Small intestine (tissue), 7 donors: ENCODE data around the gene PROZ. TPM values are rescaled to one million over a fixed set of nuclear protein-coding genes. Genes with fewer than 3 reads are reported as not detected.

Experiments used
- DNase-seq, 2 donors: peaks; one replicate each; pipeline versions ENCODE4 v3.0.0 to v3.0.0-alpha.2; 2013
- FAIRE-seq: peaks from 2 replicates; lab custom pipeline; 2012; peaks lifted over from hg19 to GRCh38; lab: Jason Lieb, UNC
- H3K27ac ChIP-seq, 3 donors: one replicate each; pipeline ENCODE4 v1.5.1; 2013; ENCODE audit warnings: low read length in 2 of 3, mild to moderate bottlenecking in 2 of 3, control low read depth in 1 of 3, inconsistent platforms in 1 of 3, low read depth in 1 of 3, moderate library complexity in 1 of 3
- H3K27me3 ChIP-seq, 3 donors: one replicate each; pipeline ENCODE4 v1.6.1; 2013; ENCODE audit warnings: low read length in 3 of 3, inconsistent platforms in 1 of 3; ENCODE audit not compliant: control insufficient read depth in 3 of 3, insufficient read depth in 3 of 3
- H3K36me3 ChIP-seq, 3 donors: one replicate each; pipeline ENCODE4 v1.6.1; 2013; ENCODE audit warnings: low read length in 3 of 3, inconsistent platforms in 1 of 3, low read depth in 1 of 3, mild to moderate bottlenecking in 1 of 3, moderate library complexity in 1 of 3; ENCODE audit not compliant: control insufficient read depth in 3 of 3, insufficient read depth in 2 of 3
- H3K4me1 ChIP-seq, 3 donors: one replicate each; pipeline ENCODE4 v1.6.1; 2013; ENCODE audit warnings: low read length in 2 of 3, inconsistent platforms in 1 of 3, low read depth in 1 of 3, mild to moderate bottlenecking in 1 of 3, moderate library complexity in 1 of 3; ENCODE audit not compliant: control insufficient read depth in 3 of 3, insufficient read depth in 2 of 3
- H3K4me3 ChIP-seq, 3 donors: one replicate each; pipeline ENCODE4 v1.5.1; 2013; ENCODE audit warnings: low read length in 3 of 3, control low read depth in 1 of 3, inconsistent platforms in 1 of 3, low read depth in 1 of 3, mild to moderate bottlenecking in 1 of 3, moderate library complexity in 1 of 3
- H3K9me3 ChIP-seq, 2 donors: one replicate each; pipeline ENCODE4 v1.6.1; 2013; ENCODE audit warnings: low read depth in 1 of 2, low read length in 1 of 2; ENCODE audit not compliant: control insufficient read depth in 2 of 2, insufficient read depth in 1 of 2
- WGBS, 3 donors: extraction: QIAGEN DNeasy Blood & Tissue Kit; methylation state at CpG; one replicate each; pipeline ENCODE4 v1.1.7; 2013; 5-methylcytosine and 5-hydroxymethylcytosine counted together
- polyA plus RNA-seq, 4 donors: library from polyadenylated mRNA; stranded (reverse) in 3 of 4; unstranded in 1 of 4; fragments of 200-250 nt in 3 of 4; fragments of 120-200 nt in 1 of 4; gene quantifications; one replicate each; pipeline versions ENCODE4 v1.2.1 to v1.2.3, GENCODE V29; 2013
- donor health status: healthy with polysubstance abuse.
- donor health status: control.
- donor health status: control.
- donor health status: Bipolar disorder and iron deficiency.
- donor health status: healthy.

The PROZ gene
- polyA plus RNA-seq, 4 donors = 0.84 TPM; not detected in 3

DNA sequence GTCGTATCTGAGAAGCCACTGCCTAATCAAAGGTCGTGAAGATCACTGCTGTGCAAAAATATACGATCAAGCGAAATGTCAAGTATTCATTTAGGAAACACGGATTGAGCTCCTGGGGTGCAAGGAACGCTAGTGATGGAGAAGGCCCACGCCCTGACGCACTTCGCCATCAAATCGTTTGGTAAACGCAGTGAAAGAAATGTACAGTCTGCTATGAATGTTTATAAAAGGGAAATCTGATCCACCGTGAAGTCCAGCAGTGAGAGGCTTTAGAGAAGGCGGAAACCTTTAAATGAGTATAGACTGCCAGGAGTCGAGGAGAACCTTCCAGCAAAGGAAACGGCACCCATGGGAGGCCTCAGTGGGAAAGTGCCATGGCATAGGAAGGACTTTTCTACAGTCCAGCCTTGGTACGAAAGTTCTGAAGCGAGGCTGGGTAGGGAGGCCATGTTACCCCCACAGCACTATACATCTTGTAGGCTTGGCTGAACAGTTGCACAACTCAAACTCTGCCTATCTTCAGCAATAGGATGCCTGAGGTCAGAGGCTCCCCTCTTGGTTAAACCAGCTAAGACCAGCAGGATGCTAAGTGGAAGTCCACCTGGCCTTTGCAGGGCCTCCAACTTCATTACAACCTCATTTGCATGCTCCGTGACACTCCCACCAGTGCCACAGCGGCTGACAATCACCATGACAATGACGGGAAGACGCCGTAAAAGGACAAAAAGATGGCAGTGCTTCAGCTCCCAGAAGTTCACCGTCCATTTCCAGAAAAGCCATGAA lies 29.6 kb downstream of the PROZ start:
- H3K36me3 ChIP-seq = peaks cover 3 to 56% (median 8%) of the 10 kb centered on the region in 3 donors
- DNase-seq (no peak), FAIRE-seq (no peak)
- WGBS, 3 donors = 95 to 97% (median 96%) methylated on average over 23 of the region's 23 CpGs
- H3K4me3 ChIP-seq = no peak overlapping the region
- no peaks in the 10 kb centered on the region for H3K4me1 ChIP-seq
- no peaks in the 10 kb centered on the region for H3K9me3 ChIP-seq
- no peak overlapping the region for H3K27ac ChIP-seq
- no peaks in the 10 kb centered on the region for H3K27me3 ChIP-seq

DNA sequence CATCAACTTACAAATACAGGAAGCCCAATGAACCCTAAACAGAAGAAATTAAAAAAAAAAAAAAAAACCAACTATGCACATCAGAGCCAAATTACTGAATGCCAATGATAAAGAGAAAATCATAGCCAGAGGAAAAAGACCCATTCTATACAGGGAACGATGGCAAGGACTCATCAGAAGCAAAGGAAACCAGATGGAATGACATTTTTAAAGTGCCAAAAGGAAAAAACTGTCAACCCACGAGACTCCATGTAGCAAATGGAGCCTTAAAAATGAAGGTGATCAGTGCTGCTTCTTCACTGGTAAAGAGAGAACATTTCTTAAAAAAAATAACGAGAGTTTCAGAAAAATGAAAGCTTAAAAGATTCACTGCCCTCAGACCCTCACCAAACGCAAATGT lies 31.7 kb downstream of the PROZ start:
- DNase-seq (no peak), FAIRE-seq (no peak)
- Histone ChIP-seq H3K9me3 (no peaks in the 10 kb centered on the region), H3K4me1 (no peaks in the 10 kb centered on the region), H3K27ac (no peak overlapping the region), H3K27me3 (no peaks in the 10 kb centered on the region), H3K36me3 (peaks cover 8 to 58% (median 13%) of the 10 kb centered on the region in 3 donors), H3K4me3 (no peak overlapping the region)
- WGBS, 3 donors = 83 to 87% (median 87%) methylated on average over 4 of the region's 4 CpGs

DNA sequence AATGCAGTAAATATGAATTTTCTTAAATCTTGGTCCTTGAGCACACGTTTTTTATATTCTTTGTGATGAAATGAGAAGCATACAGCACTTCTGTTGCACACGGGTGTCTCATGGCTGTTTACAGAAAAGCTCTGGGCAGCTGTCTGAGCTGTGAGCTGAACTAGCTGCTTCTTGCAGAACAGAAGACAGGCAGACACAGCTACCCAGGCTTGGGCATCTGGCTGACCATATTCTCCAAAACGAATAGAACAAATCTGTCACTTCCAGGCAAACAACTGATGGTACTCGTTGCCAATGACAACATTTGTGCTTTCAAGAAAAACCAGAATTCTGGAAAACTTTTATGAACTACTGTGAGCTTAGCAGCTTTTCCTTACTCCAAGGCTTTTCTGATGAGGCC lies 33.8 kb downstream of the PROZ start:
- no peak overlapping the region for H3K27ac ChIP-seq
- no peak overlapping the region for H3K4me3 ChIP-seq
- no peaks in the 10 kb centered on the region for H3K27me3 ChIP-seq
- FAIRE-seq (no peak), DNase-seq (no peak)
- 78 to 88% (median 84%) methylated on average over 4 of the region's 4 CpGs for WGBS, 3 donors
- no peaks in the 10 kb centered on the region for H3K9me3 ChIP-seq
- H3K4me1 ChIP-seq = no peaks in the 10 kb centered on the region
- peaks cover 17 to 50% (median 20%) of the 10 kb centered on the region in 3 donors for H3K36me3 ChIP-seq

DNA sequence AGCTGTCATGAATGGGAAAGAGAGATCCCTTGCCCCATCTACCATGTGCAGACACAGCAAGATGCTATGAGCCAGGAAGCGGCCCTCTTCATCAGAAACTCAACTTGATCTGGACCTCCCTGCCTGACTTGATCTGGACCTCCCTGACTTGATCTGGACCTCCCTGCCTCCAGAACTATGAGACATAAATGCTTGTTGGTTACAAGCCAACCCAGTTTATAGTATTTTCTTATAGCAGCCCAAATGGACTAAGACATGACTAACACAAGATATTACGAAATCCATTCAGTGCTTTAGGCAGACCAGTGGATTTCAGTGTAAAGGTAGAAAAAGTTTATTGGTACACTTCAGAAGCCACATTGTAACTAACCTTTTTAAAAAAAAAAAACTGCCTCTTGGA lies 34.5 kb downstream of the PROZ start:
- no peaks in the 10 kb centered on the region for H3K4me1 ChIP-seq
- no peak overlapping the region for H3K4me3 ChIP-seq
- DNase-seq (no peak), FAIRE-seq (no peak)
- H3K36me3 ChIP-seq = peaks cover 20 to 48% (median 22%) of the 10 kb centered on the region in 3 donors
- no peak overlapping the region for H3K27ac ChIP-seq
- H3K9me3 ChIP-seq = no peaks in the 10 kb centered on the region
- WGBS, 3 donors = 98 to 99% (median 99%) methylated on average over 2 of the region's 2 CpGs
- no peaks in the 10 kb centered on the region for H3K27me3 ChIP-seq

DNA sequence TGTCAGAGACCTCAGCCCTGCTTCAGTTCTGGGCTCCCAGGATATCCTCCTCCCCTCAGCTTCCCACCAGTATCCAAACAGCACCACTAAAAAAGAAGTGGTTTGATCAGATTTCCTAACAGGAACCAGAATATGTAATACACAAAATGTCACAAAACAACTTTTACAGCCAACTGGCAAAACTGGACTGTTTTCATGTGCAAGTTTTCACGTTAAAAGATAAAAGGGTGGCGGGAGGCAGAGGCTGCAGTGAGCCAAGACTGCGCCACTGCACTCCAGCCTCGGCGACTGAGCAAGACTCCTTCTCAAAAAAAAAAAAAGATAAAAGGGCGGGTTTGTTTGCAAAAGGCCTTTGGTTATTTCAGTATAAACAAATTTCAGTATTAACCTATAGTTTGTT lies 36.9 kb downstream of the PROZ start:
- H3K9me3 ChIP-seq = no peaks in the 10 kb centered on the region
- peaks cover 20 to 48% (median 22%) of the 10 kb centered on the region in 3 donors for H3K36me3 ChIP-seq
- H3K27me3 ChIP-seq = no peaks in the 10 kb centered on the region
- no peak overlapping the region for H3K27ac ChIP-seq
- H3K4me1 ChIP-seq = no peaks in the 10 kb centered on the region
- DNase-seq (no peak), FAIRE-seq (no peak)
- 69 to 82% (median 76%) methylated on average over 6 of the region's 6 CpGs for WGBS, 3 donors
- H3K4me3 ChIP-seq = no peak overlapping the region

DNA sequence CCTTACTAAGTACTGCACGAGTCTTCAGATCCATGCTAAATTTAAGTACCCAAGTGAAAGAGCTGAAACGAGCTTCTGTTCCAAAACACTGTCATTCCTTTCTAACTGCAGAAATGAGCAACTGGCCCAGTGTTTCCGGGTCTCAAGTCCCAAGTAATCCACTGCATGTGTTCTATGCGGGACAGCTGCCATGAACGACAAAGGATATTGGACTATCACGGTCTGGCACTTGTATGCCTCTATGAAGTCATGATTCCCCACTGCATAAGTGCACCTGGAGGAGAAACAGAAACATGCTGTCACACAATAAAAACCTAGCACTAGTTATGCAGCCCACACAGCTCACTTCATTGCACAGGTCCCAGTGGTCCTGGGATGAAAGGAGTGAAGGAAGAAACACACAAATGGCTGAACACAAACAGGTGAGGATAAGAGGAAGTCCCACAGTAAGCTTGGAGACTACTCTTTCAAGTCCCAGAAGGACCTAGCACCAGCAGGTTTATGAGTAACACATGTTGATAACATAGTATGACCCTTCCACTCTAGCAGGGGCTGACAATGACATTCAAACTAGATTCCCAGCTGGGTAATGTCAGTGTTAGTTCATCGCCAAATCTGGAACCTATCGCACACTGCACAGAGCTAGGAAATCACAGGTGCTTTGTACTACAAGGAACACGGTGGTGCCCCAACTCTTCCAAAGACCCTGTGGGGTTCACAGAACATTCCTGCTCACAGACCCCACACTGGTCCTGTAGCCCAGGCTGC lies 38.7 kb downstream of the PROZ start:
- no peak overlapping the region for H3K4me3 ChIP-seq
- WGBS, 3 donors = 88 to 91% (median 89%) methylated on average over 9 of the region's 9 CpGs
- H3K27ac ChIP-seq = no peak overlapping the region
- peaks cover 17 to 37% (median 21%) of the 10 kb centered on the region in 3 donors for H3K36me3 ChIP-seq
- H3K27me3 ChIP-seq = no peaks in the 10 kb centered on the region
- H3K9me3 ChIP-seq = no peaks in the 10 kb centered on the region
- no peak for DNase-seq
- H3K4me1 ChIP-seq = no peaks in the 10 kb centered on the region
- FAIRE-seq = no peak

DNA sequence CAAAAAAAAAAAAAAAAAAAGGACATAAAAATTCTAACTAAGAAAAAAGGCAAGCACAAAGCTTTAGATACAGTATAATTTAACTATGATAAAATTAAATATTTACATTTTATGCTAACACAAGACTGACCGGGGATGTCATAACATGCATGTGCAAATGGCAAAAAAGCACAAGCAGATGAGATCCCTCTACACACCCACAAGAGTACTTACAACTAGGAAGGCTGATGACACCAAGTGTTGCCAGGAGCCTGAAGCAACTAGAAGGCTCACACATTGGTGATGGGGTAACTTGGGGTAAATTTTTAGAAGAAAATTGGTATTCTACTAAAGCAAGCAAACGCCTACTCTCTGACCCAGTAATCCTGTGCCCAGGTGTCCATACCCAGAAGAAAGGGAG lies 43.4 kb downstream of the PROZ start:
- H3K9me3 ChIP-seq = no peaks in the 10 kb centered on the region
- H3K4me3 ChIP-seq = no peak overlapping the region
- 81 to 92% (median 82%) methylated on average over 2 of the region's 2 CpGs for WGBS, 3 donors
- FAIRE-seq (no peak), DNase-seq (no peak)
- no peak overlapping the region for H3K27ac ChIP-seq
- peaks cover 5 to 33% (median 11%) of the 10 kb centered on the region in 3 donors for H3K36me3 ChIP-seq
- peaks cover 0 to 6% (median 0%) of the 10 kb centered on the region in 3 donors for H3K4me1 ChIP-seq
- no peaks in the 10 kb centered on the region for H3K27me3 ChIP-seq

DNA sequence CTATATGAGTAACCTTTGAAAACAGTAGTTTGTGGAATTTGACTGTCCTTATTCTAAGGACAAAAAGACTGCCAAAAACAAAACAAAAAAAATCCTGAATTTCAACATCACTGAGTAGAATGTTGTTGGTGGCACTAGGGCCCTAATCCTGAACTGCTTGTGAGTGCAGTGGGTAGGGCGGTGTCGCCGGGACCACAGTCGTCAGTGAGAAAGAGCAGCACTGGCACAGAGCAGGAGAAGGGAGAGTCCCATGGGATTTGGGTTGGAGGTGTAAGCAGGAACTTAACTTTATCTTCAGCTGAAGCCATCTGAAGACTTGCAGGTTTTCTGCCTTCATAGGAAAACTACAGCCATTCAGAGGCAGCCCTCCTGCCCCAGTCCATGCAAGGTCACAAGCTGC lies 44.5 kb downstream of the PROZ start:
- H3K4me1 ChIP-seq = peaks cover 0 to 6% (median 4%) of the 10 kb centered on the region in 3 donors
- 88 to 99% (median 96%) methylated on average over 4 of the region's 4 CpGs for WGBS, 3 donors
- H3K36me3 ChIP-seq = peaks cover 0 to 27% (median 4%) of the 10 kb centered on the region in 3 donors
- no peaks in the 10 kb centered on the region for H3K9me3 ChIP-seq
- H3K4me3 ChIP-seq = no peak overlapping the region
- no peaks in the 10 kb centered on the region for H3K27me3 ChIP-seq
- DNase-seq (no peak), FAIRE-seq (no peak)
- no peak overlapping the region for H3K27ac ChIP-seq
